ENCODE measurements around the gene SOX15.

SOX15 gene

DNA sequence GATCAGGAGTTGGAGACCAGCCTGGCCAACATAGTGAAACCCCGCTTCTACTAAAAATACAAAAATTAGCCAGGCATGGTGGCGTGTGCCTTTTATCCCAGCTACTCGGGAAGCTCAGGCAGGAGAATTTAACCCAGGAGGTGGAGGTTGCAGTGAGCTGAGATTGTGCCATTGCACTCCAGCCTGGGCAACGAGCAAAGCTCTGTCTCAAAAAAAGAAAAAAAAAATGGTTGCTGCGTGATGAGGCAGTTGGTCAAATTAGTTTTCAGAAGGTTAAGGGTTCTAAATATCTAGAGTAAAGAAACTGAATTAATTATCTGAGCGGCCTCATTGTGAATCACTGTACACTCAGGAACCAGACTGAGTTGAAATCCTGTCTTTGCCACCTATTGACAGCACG is 13.9 kb downstream of the SOX15 start:
- no peak for DNase-seq

DNA sequence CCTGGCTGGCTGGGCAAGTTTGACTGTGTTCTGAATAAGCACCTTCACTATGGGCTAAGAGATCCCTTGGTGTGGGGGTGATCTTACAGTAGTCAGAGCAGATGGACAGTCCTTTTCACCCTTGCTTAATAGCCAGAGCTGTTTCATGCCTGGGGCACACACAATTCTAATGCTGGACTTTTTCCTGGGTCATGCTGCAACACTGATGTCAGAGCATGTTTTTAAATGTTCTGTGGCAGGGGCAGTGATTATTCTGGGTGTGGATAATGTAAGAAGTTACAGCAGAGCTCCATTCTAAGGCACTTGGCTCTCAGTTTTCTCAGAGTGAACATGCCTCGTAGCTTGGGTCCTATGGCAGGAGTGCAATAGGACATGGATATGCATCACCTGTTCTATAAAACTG is 14.4 kb downstream of the SOX15 start:
- DNase-seq, result no peak

DNA sequence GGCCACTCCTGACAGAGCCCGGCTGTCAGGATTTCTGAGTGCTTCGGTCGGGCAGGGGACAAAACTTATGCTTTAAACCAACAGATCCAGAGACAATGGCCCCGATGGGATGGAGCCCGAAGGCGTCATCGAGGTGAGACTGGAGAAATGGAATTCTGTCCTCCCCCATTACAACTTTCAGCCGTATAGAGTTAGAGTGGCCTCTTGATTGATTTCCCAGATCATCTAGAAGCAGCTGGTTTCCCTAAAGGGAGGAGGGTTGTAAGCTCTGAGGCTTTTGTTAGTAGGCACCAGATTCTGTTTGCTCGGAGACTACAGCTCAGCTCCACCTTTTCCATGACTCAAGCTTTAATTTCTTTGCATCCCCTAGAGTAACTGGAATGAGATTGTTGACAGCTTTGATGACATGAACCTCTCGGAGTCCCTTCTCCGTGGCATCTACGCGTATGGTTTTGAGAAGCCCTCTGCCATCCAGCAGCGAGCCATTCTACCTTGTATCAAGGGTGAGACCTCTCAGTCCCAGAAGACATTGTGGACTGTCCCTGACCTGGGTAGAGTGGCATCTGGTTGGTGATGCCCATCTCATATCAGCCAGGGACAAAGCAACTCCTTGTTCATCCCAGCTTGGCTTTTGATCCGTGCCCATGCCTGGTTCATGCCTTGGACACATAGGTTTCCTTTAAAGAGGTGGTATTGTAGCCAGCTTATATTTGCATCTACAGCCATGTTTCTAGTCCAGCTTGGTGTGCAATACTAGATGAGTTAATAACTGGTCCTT is 15.5 kb downstream of the SOX15 start:
- DNase-seq, result no peak

DNA sequence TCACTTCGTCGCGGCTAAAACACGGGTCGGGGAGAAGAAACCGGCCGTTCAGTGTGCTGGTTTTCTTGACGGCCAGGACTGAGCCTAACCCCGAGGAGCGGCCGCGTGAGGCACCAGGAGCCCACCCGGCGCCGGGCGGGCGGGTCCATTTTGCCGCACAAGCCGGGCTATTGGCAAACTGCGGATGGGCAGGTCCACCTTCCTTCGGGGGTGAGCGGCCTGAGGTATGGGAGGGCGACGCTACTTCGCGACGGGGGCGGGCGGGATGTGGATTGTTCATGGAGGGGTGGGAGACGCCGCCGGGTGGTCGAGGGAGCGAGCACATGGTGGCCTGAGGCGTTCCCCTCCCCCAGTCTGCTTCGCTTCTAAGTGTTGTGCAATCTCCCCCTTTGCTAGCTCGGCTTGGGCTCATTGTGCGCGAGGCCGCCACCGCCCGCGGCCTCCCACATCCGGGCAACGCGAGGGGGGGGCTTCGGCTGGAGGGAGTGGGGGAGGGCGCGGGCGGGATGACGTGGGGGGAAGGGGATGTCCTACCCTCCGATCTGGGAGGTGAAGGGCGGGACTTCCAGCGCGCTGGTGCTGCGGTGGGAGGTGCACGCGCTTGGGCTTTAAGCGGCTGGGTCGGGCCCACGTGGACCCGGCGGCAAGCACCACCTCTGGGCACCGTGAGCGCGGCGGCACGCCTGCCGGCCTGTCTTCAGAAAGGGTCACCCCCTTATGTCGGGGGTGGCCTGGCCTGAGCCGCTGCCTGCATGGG is 16.4 kb downstream of the SOX15 start:
- peak; percentile 17 for DNase-seq

DNA sequence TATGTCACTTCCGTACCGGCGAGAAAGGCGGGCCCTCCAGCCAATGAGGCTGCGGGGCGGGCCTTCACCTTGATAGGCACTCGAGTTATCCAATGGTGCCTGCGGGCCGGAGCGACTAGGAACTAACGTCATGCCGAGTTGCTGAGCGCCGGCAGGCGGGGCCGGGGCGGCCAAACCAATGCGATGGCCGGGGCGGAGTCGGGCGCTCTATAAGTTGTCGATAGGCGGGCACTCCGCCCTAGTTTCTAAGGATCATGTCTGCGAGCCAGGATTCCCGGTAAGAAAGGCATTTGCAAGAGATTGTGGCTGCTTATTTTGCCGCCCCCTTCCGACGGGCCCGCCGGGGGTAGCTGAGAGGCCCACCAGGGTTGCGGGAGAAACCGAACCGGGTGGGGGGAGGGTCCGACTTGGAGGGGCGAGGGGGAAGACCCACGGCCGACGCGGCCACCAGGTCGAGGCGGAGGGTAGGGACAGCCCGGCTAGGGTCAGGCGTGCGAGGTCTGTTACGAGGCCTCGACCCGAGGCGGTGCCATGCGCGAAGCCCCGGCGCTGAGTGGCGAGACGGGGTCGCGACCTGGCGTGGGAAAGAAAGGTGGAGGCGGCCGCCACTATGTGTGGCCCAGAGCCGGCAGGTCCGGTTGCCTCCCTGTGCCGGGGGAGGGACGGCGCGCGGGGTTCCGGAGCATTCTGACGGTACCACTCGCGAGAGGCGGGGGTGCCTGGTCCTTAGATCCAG is 17.1 kb downstream of the SOX15 start:
- DNase-seq, result peak; percentile 93

DNA sequence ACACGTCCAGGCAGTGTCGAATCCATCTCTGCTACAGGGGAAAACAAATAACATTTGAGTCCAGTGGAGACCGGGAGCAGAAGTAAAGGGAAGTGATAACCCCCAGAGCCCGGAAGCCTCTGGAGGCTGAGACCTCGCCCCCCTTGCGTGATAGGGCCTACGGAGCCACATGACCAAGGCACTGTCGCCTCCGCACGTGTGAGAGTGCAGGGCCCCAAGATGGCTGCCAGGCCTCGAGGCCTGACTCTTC is 17.6 kb downstream of the SOX15 start:
- DNase-seq, result peak; percentile 93

DNA sequence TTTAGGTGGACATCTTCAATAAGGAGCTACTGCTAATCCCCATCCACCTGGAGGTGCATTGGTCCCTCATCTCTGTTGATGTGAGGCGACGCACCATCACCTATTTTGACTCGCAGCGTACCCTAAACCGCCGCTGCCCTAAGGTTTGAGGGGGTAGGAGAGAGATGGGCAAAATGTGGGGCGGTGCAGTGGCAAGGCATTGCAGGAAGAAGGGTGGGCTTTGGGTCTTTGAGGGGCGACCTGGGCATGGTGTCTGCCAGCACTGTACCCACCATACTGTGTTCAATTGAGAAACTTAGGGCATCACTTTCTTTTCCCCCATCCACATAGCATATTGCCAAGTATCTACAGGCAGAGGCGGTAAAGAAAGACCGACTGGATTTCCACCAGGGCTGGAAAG is 19.5 kb downstream of the SOX15 start:
- DNase-seq, result no peak

DNA sequence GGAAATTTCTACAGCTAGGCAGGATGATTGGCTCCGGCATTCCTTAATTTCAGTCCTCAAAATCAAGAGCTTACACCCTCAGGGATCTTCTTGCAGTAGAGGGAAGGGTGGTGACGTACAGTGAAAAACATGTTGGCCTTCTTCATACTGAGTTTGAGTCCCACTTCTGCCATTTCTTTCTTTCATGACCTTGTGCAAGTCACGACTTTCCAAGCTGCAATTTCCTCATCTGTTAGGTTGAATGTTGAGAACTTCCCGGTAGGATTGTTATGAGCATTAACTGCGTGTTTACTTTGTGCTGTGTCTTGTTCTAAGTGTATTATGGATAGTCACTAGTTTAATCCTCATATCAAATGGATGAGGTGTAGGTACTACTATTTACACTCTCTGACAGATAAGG is 20.3 kb downstream of the SOX15 start:
- DNase-seq, result no peak

DNA sequence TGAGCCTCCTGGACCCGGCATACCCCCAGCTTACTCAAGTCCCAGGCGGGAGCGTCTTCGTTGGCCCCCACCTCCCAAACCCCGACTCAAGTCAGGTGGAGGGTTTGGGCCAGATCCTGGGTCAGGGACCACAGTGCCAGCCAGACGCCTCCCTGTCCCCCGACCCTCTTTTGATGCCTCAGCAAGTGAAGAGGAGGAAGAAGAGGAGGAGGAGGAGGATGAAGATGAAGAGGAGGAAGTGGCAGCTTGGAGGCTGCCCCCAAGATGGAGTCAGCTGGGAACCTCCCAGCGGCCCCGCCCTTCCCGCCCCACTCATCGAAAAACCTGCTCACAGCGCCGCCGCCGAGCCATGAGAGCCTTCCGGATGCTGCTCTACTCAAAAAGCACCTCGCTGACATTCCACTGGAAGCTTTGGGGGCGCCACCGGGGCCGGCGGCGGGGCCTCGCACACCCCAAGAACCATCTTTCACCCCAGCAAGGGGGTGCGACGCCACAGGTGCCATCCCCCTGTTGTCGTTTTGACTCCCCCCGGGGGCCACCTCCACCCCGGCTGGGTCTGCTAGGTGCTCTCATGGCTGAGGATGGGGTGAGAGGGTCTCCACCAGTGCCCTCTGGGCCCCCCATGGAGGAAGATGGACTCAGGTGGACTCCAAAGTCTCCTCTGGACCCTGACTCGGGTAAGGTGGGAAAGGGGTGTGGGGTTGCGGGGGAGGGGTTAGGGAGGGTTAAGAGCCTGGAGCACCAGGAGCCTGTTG is 26.6 kb downstream of the SOX15 start:
- DNase-seq, result no peak

DNA sequence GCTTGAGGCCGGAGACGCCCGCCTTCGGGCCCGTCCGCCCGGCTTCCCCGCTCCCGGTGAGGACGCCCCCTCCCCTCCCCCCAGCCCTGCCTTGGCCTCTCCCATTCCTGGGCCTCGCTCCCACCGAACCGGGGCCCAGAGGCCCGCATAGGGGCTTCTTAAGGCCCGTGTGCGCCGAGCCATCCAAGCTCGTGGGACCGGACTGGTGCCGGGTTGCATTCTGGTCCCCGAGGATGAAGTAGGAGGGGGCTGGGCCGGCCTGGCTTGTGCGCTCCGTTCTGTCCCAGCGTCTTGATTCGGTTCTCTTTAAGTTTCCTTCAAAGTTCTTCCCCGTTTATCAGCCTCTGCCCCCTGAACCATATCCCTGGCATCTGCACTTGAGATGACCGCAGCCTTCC is 27.7 kb downstream of the SOX15 start:
- DNase-seq, result no peak

DNA sequence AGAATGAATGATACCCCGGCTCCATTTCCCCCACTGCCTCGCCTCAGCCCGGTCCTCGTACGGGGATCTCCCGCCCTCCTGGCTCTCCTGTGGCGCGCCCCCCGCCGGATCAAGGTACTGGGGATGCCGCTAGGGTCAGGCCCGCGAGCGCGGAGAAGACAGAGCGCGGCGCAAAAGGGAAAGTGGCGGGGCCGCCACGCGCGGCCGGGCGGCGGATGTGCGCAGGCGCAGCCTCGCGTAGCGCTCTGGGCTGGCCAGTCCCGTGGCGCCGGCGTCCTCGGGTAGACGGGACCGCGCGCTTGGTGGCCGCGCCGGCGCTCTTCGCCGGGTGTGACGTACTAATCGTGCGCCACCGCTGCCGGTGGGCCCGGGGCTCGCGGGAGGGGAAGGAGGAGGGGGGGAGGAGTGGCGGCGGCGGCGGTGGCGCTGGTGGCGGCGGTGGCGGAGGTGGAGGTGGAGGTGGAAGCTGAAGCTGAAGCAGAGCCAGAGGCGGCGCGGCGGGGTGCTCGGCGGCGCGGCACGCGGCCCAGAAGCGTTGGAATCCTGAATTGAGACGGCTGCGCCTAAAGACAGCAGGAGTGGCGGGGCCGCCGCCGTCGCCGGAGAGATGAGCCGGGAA is 28.2 kb downstream of the SOX15 start, which contains the start of gene SENP3:
TSS of gene SENP3 (plus strand) at position 331 of the 619 bp plus-strand sequence. CDS start 1,158 bp downstream, outside the sequence.
- DNase-seq, result no peak

DNA sequence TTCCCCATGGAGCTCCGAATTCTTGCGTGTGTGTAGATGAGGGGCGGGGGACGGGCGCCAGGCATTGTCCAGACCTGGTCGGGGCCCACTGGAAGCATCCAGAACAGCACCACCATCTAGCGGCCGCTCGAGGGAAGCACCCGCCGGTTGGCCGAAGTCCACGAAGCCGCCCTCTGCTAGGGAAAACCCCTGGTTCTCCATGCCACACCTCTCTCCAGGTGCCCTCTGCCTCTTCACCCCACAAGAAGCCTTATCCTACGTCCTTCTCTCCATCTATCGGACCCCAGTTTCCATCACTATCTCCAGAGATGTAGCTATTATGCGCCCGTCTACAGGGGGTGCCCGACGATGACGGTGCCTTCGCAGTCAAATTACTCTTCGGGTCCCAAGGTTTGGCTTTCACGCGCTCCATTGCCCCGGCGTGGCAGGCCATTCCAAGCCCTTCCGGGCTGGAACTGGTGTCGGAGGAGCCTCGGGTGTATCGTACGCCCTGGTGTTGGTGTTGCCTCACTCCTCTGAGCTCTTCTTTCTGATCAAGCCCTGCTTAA is 28.8 kb downstream of the SOX15 start:
- peak; percentile 41 for DNase-seq

DNA sequence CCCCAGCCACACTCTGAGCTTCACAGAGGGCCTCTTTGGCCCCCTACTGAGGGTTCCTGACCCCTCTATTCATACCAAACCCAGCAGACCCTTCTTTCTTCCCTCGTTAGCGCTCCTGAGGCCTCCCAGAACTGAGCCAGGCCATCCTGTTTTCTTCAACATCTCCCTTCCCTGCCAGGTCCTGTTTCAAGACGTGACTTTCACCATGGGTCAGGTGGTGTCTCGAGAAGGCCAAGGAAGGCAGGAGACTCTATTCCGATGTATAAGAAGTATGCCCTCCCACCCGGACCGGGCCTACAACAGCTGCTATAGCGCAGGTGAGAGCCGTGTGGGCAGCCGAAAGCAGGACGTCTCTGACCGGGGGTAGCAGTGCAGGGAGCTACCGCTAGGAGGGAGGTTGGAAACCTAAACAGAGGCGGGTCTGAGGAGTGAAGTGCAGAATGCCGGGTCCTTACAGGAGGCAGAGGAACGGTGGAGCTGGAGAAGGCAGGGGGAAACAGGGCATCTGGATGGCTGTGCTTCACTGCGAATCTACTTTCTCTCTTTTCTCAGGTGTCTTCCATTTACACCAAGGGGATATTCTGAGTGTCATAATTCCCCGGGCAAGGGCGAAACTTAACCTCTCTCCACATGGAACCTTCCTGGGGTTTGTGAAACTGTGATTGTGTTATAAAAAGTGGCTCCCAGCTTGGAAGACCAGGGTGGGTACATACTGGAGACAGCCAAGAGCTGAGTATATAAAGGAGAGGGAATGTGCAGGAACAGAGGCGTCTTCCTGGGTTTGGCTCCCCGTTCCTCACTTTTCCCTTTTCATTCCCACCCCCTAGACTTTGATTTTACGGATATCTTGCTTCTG is 29.5 kb downstream of the SOX15 start:
- DNase-seq, result no peak

DNA sequence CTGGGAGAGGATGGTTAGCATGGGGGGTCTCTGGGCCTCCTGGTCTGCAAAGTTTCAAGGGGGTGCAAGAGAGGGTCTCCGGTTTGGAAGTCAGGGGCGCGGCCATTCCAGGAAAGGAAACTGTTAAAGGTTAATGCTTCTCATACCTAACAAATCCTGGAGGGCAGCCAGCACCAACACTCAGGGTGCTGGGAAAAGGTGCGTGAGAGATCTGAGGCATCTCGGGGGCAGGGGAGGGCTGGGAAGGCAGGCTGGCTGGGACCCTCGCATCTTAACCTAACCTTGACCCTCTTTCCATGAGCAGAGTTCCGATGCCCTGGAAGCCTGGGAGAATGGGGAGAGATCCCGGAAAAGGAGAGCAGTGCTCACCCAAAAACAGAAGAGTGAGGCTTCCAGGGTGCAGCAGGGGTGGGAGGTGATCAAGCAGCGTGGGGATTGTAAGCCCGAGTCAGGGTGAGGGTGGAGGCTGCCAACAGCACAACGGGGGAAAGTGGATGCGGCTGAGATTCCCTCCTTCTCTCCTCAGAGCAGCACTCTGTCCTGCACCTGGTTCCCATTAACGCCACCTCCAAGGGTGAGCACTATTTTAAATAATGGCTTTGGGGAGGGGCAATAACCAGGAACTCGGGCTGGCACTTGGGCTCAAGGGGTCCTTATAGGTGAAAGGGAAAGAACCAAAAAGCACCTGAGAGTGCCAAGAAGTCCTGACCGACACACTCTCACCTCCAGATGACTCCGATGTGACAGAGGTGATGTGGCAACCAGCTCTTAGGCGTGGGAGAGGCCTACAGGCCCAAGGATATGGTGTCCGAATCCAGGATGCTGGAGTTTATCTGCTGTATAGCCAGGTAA is 30.3 kb downstream of the SOX15 start:
- DNase-seq, result no peak

DNA sequence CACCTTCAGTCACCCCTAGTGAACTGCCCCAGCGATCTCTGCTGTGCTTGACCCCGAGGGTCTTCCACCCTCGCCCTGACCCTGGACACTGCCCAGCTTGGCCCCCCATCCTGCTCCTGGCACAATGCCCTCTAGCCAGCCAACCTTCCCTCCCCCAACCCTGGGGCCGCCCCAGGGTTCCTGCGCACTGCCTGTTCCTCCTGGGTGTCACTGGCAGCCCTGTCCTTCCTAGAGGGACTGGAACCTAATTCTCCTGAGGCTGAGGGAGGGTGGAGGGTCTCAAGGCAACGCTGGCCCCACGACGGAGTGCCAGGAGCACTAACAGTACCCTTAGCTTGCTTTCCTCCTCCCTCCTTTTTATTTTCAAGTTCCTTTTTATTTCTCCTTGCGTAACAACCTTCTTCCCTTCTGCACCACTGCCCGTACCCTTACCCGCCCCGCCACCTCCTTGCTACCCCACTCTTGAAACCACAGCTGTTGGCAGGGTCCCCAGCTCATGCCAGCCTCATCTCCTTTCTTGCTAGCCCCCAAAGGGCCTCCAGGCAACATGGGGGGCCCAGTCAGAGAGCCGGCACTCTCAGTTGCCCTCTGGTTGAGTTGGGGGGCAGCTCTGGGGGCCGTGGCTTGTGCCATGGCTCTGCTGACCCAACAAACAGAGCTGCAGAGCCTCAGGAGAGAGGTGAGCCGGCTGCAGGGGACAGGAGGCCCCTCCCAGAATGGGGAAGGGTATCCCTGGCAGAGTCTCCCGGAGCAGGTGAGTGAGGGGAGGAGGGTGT is 31.2 kb downstream of the SOX15 start, which contains the start of gene TNFSF13:
TSS of gene TNFSF13 (plus strand) at position 207 of the 776 bp plus-strand sequence. CDS start at position 497, 290 bp downstream.
- DNase-seq, result no peak

DNA sequence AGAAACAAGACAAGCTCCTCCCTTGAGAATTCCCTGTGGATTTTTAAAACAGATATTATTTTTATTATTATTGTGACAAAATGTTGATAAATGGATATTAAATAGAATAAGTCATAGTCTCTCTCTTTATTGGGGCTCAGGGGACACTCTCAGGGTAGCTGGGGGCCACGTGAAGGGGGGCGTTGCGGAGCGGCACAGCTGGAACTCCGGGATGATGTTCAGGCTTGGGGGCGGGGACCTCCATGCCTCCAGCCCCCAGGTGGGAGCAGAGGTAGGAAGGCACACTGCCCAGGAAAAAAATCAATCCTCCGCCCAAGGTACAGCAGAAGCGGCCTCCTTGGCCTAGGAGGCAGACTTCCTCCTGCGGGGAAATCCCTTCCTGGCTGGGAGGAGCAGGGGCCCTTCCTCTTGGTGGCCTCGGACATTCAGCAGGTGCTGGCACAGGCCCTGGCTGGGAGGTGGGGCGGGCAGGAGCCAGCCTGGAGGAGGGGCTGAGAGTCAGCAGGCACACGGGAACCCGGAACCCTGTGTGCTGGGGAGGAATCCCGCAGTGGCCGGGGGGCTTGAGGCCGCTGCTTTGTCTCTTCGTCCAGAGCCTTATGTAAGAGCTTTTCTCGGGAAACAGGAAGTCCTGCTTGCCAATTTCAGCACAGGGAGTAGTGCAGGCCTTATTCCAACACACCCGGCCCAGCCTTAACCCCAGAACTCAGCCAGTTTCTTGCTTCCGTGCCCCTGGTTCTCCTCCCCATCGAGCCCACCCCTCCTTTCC is 31.9 kb downstream of the SOX15 start:
- peak; percentile 31 for DNase-seq

DNA sequence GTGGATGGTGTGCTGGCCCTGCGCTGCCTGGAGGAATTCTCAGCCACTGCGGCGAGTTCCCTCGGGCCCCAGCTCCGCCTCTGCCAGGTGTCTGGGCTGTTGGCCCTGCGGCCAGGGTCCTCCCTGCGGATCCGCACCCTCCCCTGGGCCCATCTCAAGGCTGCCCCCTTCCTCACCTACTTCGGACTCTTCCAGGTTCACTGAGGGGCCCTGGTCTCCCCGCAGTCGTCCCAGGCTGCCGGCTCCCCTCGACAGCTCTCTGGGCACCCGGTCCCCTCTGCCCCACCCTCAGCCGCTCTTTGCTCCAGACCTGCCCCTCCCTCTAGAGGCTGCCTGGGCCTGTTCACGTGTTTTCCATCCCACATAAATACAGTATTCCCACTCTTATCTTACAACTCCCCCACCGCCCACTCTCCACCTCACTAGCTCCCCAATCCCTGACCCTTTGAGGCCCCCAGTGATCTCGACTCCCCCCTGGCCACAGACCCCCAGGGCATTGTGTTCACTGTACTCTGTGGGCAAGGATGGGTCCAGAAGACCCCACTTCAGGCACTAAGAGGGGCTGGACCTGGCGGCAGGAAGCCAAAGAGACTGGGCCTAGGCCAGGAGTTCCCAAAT is 32.6 kb downstream of the SOX15 start:
- DNase-seq, result no peak

DNA sequence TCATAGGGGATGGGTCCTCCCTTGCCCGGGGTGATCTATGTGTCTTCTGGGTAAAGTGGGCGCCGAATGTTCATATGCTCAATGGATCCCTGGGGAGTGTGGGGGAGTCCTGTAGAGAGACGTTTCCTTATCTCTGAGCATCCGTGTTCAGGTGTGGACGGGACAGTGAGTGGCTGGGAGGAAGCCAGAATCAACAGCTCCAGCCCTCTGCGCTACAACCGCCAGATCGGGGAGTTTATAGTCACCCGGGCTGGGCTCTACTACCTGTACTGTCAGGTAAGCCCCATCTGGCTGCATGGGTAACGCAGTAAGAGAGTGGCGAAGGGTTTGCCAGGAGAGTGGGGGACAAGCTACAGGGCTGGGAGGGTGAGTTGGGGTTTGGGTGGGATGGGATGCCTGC is 33.3 kb downstream of the SOX15 start:
- no peak for DNase-seq
